Cardiac muscle cell (in vitro differentiated cells and primary cell): ENCODE measurements around the gene GDF10. TPM values are rescaled to one million over a fixed set of nuclear protein-coding genes. Genes with fewer than 3 reads are reported as not detected.

Experiments used
- DNase-seq, 2 donors: peaks; one replicate each; pipeline versions ENCODE4 v3.0.0 to v3.0.0-alpha.2; 2010 to 2017; ENCODE audit warnings: low read depth in 1 of 2, low spot score in 1 of 2
- H3K27ac ChIP-seq: fragments of 200-600 bp; sonication (generic); 2 replicates; pipeline ENCODE4 v1.5.1; 2016
- H3K27me3 ChIP-seq: fragments of 200-600 bp; sonication (generic); 2 replicates; pipeline ENCODE4 v1.6.0; 2016; ENCODE audit warnings: control low read depth
- H3K36me3 ChIP-seq: fragments of 200-600 bp; sonication (generic); 2 replicates; pipeline ENCODE4 v1.5.1; 2016; ENCODE audit warnings: control low read depth
- H3K4me1 ChIP-seq: fragments of 200-600 bp; sonication (generic); 2 replicates; pipeline ENCODE4 v1.8.1; 2017; ENCODE audit warnings: low read depth, mild to moderate bottlenecking, mixed run types
- H3K4me3 ChIP-seq: fragments of 200-600 bp; sonication (generic); 2 replicates; pipeline ENCODE4 v1.5.1; 2016; ENCODE audit warnings: mild to moderate bottlenecking
- H3K9me3 ChIP-seq: fragments of 200-600 bp; sonication (generic); 2 replicates; pipeline ENCODE4 v1.5.1; 2017; ENCODE audit warnings: low read depth, mild to moderate bottlenecking, control low read depth
- CTCF ChIP-seq: IDR thresholded peaks from 2 replicates; pipeline ENCODE4 v1.5.1; 2012; ENCODE audit warnings: low read depth, mild to moderate bottlenecking, low read length
- polyA plus RNA-seq: library from polyadenylated mRNA; unstranded; fragments of >200 nt; fragmentation: Nextera tagmentation; extraction: Ambion mirVana; gene quantifications from 2 replicates; pipeline ENCODE4 v1.2.1, GENCODE V29; 2016
- total RNA-seq: library from RNA; depleted of rRNA; stranded (reverse); fragments of >200 nt; gene quantifications from 2 replicates; pipeline ENCODE4 v1.2.3, GENCODE V29; 2016

GDF10 gene
- total and polyA plus RNA-seq, 2 experiments from 2014 or later = 3.8 to 4.0 TPM

GRCh38 chr10:47332371-47332770, 32.4 kb downstream of the GDF10 start:
- no peaks in the 10 kb centered on the region for H3K9me3 ChIP-seq
- no peak overlapping the region for H3K4me3 ChIP-seq
- peaks cover 6% of the 10 kb centered on the region for H3K27me3 ChIP-seq
- H3K4me1 ChIP-seq = peaks cover 2% of the 10 kb centered on the region
- no peaks in the 10 kb centered on the region for H3K36me3 ChIP-seq
- no peak for TF ChIP-seq CTCF
- H3K27ac ChIP-seq = no peak overlapping the region
- no peak for DNase-seq

- no peak for DNase-seq
- Histone ChIP-seq H3K36me3 (no peaks in the 10 kb centered on the region), H3K4me1 (no peaks in the 10 kb centered on the region), H3K27ac (no peak overlapping the region), H3K9me3 (no peaks in the 10 kb centered on the region), H3K4me3 (no peak overlapping the region), H3K27me3 (peaks cover 6% of the 10 kb centered on the region)
- no peak for TF ChIP-seq CTCF
Observed at GRCh38 chr10:47332946-47333345, 32.9 kb downstream of the GDF10 start.

GRCh38 chr10:47333532-47333931, 33.5 kb downstream of the GDF10 start:
- no peaks in the 10 kb centered on the region for H3K9me3 ChIP-seq
- H3K27me3 ChIP-seq = peaks cover 6% of the 10 kb centered on the region
- TF ChIP-seq CTCF = no peak
- DNase-seq = no peak
- H3K27ac ChIP-seq = no peak overlapping the region
- H3K4me3 ChIP-seq = no peak overlapping the region
- no peaks in the 10 kb centered on the region for H3K36me3 ChIP-seq
- no peaks in the 10 kb centered on the region for H3K4me1 ChIP-seq

GRCh38 chr10:47334466-47335295, 34.7 kb downstream of the GDF10 start:
- TF ChIP-seq CTCF = no peak
- H3K36me3 ChIP-seq = no peaks in the 10 kb centered on the region
- no peak overlapping the region for H3K4me3 ChIP-seq
- no peaks in the 10 kb centered on the region for H3K9me3 ChIP-seq
- H3K4me1 ChIP-seq = no peaks in the 10 kb centered on the region
- DNase-seq = no peak
- peaks cover 6% of the 10 kb centered on the region for H3K27me3 ChIP-seq
- no peak overlapping the region for H3K27ac ChIP-seq

- Histone ChIP-seq H3K4me1 (no peaks in the 10 kb centered on the region), H3K9me3 (no peaks in the 10 kb centered on the region), H3K36me3 (no peaks in the 10 kb centered on the region), H3K27ac (no peak overlapping the region), H3K4me3 (no peak overlapping the region), H3K27me3 (peaks cover 6% of the 10 kb centered on the region)
- no peak for DNase-seq
- TF ChIP-seq CTCF = no peak
Observed at GRCh38 chr10:47335906-47336305, 35.9 kb downstream of the GDF10 start.
